ENCODE data around the gene ATP1B3. TPM values are rescaled to one million over a fixed set of nuclear protein-coding genes. Genes with fewer than 3 reads are reported as not detected.
A peak's percentile ranks its signal among the peaks of the same experiment; 100 is the strongest.
"Not testable (repeated sequence)": the region's sequence is repeated elsewhere in the genome, so short reads cannot be mapped to it uniquely, and the experiment has no call there.

The ATP1B3 gene
- total RNA-seq, 1 donor from 2014 or later: 108 TPM

DNA sequence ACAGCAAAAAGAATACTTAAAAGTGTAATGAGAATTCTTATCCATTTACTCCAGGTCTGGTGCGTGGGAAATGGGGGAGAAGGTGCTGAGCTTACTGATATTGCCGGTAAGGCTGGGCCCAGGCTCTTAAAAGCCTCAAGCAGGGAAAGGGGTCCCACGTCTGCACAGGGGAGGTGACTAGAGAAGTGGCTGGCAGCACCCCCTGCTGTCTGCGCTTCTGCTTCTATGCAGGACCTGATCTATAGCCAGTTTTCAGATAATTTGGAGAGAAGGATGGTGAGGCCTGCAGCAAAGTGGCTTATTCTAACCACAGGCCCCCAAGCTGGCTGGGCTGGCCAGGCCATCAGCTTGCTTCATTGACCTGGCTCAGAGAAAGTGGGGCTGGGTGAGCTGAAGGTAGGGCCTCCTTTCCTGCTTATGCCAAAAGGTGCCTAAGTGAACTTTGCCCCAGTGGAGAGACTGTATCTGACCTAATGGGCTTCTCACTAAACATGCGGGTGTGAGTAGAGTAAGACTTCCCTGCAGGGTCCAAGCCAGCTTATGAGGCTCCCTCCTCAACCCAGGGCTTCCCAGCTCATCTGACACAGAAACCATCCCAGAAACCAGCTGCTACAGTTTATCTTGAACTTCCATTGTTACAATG, 30.9 kb upstream of the ATP1B3 start:
- DNase-seq (ENCODE audit: low spot score in 2 of 2): no peak
- Histone ChIP-seq H3K36me3 (no peaks in the 10 kb centered on the region), H3K4me1 (no peaks in the 10 kb centered on the region), H3K4me3 (no peak overlapping the region), H3K9me3 (no peaks in the 10 kb centered on the region), H3K27ac (no peak overlapping the region), H3K27me3 (no peaks in the 10 kb centered on the region)
- TF ChIP-seq, protein P1, sequence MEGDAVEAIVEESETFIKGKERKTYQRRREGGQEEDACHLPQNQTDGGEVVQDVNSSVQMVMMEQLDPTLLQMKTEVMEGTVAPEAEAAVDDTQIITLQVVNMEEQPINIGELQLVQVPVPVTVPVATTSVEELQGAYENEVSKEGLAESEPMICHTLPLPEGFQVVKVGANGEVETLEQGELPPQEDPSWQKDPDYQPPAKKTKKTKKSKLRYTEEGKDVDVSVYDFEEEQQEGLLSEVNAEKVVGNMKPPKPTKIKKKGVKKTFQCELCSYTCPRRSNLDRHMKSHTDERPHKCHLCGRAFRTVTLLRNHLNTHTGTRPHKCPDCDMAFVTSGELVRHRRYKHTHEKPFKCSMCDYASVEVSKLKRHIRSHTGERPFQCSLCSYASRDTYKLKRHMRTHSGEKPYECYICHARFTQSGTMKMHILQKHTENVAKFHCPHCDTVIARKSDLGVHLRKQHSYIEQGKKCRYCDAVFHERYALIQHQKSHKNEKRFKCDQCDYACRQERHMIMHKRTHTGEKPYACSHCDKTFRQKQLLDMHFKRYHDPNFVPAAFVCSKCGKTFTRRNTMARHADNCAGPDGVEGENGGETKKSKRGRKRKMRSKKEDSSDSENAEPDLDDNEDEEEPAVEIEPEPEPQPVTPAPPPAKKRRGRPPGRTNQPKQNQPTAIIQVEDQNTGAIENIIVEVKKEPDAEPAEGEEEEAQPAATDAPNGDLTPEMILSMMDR (IDR thresholded peaks at IDR 0.05): no peak
- intact Hi-C loops (cut with DNase I): no loop called here

DNA sequence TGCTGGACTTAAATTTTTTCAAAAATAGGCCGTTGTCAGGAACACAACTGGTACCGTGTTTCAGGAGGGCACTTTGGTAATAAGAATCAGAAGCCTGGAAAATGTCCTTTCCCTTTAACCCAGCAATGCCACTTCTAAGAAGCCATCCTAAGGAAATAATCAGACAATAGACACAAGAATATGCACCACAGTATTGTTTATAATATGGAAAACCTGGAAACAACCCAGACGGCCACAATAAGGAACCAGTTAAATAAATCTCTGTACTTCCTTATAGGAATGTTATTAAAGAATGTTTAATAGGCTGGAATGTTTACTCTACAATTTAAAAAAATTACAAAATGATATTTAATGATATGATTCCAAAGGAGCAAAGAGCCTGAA, 30.4 kb upstream of the ATP1B3 start:
- no peaks in the 10 kb centered on the region for H3K27me3 ChIP-seq
- no peak overlapping the region for H3K4me3 ChIP-seq
- no peaks in the 10 kb centered on the region for H3K4me1 ChIP-seq
- H3K36me3 ChIP-seq: no peaks in the 10 kb centered on the region
- no peak for DNase-seq (ENCODE audit: low spot score in 2 of 2)
- H3K9me3 ChIP-seq: no peaks in the 10 kb centered on the region
- no peak overlapping the region for H3K27ac ChIP-seq
- intact Hi-C loops (cut with DNase I): no loop called here
- TF ChIP-seq, protein P1 (IDR thresholded peaks at IDR 0.05): no peak

DNA sequence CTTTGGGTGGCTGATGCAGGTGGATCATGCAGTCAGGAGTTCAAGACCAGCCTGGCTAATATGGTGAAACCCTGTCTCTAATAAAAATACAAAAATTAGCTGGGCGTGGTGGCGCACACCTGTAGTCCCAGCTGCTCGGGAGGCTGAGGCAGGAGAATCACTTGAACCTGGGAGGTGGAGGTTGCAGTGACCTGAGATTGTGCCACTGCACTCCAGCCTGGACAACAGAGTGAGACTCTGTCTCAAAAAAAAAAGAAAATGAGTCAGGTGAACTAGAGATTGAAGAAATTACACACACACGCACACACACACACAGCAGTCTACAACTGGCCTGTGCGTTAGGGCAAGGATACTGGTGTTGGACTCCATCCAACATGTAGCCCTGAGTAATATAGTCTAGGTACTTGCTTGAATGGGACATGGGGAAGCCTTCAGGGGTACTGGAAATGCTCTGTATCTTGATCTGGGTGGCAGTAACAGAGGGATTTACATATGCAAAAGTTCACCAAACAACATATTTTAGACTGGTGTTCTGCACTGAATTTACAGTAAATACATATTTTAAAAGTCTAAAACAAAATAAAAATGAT, 28.2 kb upstream of the ATP1B3 start:
- H3K36me3 ChIP-seq; DNase-seq (ENCODE audit: low spot score in 2 of 2); intact Hi-C loops (cut with DNase I); H3K4me3 ChIP-seq; H3K9me3 ChIP-seq; H3K4me1 ChIP-seq; H3K27ac ChIP-seq; H3K27me3 ChIP-seq: not testable (repeated sequence)

DNA sequence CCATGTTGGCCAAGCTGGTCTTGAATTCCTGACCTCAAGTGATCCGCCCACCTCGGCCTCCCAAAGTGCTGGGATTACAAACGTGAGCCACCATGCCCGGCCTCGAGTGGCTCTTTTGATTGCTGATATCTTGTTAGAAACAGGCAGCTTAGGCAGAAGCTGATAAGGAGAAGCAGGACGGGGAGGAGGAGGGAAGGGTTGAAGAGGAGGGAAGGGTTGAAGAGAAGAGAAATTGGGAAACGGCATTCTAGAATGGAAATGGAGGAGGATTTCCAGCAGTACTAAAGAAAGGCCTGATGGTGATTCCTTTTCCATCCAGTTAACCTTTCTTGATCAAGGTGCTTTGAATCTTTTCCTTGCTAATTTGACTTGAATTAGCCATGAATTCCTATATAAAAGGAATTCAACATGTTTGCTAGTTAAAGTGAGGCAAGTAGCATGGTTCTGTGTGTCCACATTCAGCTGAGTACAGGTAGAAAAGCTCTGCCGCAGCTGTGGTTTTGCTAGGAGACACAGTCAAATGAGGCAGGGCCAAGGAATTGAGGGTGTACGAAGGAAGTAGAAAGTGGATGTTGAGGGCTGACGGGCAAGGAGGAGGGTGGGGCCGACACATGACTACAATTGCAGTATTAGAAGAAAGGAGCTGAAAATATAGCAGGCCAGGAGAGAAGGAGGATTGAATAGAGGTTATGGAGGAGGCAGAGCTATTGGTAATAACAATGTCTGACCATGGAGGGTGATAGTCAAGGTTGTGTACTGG, 27.2 kb upstream of the ATP1B3 start:
- H3K36me3 ChIP-seq: no peaks in the 10 kb centered on the region
- H3K9me3 ChIP-seq: no peaks in the 10 kb centered on the region
- H3K27ac ChIP-seq: no peak overlapping the region
- no peak overlapping the region for H3K4me3 ChIP-seq
- TF ChIP-seq, protein P1 (IDR thresholded peaks at IDR 0.05): no peak
- DNase-seq (ENCODE audit: low spot score in 2 of 2): no peak
- H3K4me1 ChIP-seq: no peaks in the 10 kb centered on the region
- H3K27me3 ChIP-seq: no peaks in the 10 kb centered on the region
- intact Hi-C loops (cut with DNase I): no loop called here

DNA sequence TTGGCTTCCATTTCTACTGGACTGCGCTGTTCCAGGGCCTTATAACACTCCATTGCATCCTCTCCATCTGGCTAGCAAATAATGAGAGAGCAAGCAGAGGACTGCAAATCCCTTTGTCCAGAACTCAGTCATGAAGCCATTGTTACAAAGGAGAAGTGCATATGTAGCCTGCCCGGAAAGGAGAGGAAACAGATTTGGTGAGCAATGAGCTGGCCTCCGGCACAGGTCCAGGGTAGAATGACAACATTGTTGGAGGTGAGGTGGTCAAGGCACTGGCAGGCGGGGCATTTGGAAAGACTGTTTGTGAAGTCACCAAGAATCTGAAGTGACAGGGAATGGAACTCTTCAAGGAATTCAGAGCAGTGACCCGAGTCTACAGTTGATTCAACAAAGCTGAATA, 25.0 kb upstream of the ATP1B3 start:
- H3K27ac ChIP-seq: no peak overlapping the region
- H3K9me3 ChIP-seq: no peaks in the 10 kb centered on the region
- no peaks in the 10 kb centered on the region for H3K36me3 ChIP-seq
- H3K4me3 ChIP-seq: no peak overlapping the region
- DNase-seq (ENCODE audit: low spot score in 2 of 2): no peak
- no peaks in the 10 kb centered on the region for H3K27me3 ChIP-seq
- intact Hi-C loops (cut with DNase I): no loop called here
- no peaks in the 10 kb centered on the region for H3K4me1 ChIP-seq
- TF ChIP-seq, protein P1 (IDR thresholded peaks at IDR 0.05): no peak

DNA sequence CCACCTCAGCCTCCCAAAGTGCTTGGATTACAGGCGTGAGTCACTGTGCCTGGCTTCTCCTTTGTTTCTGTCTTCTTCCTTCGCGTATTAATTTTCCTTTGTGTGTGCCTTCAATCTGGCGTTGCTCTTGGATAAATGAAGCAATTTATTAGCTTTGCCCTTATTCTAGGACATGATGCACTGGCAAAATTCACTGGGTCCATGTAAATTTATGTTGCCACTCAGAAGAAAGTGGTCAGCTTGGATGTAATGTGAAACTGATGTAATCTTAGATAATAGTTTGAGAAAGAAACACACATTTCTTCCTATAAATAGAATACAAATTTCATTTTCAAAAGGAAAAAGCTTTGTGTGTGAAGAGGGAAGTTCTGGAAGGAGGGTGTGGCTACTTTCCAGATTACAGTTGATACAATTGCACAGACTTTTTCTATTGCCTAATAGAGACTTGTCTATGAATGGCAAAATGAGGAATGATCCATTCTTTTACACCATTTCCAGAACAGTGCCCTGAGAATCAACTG, 23.3 kb upstream of the ATP1B3 start:
- Histone ChIP-seq H3K9me3 (no peaks in the 10 kb centered on the region), H3K36me3 (no peaks in the 10 kb centered on the region), H3K4me3 (no peak overlapping the region), H3K4me1 (no peaks in the 10 kb centered on the region), H3K27ac (peak overlapping the region; percentile 9 to 53), H3K27me3 (no peaks in the 10 kb centered on the region)
- DNase-seq (ENCODE audit: low spot score in 2 of 2): no peak
- TF ChIP-seq, protein P1 (IDR thresholded peaks at IDR 0.05): no peak
- intact Hi-C loops (cut with DNase I): no loop called here

Data from ascending aorta (tissue), 2 donors.